Kidney (tissue), 14 donors: Measurements from ENCODE around the gene SFI1. TPM values are rescaled to one million over a fixed set of nuclear protein-coding genes. Genes with fewer than 3 reads are reported as not detected.

Experiments used
- DNase-seq, 5 donors: peaks; one replicate each; pipeline ENCODE4 v3.0.0-alpha.2; 2013 to 2020
- FAIRE-seq: peaks from 2 replicates; lab custom pipeline; 2012; peaks lifted over from hg19 to GRCh38; lab: Jason Lieb, UNC
- H3K27ac ChIP-seq, 2 donors: one replicate each; pipeline ENCODE4 v1.7.0; 2013; ENCODE audit warnings: low read depth in 2 of 2, low read length in 2 of 2, inconsistent platforms in 1 of 2
- H3K27me3 ChIP-seq: one replicate; pipeline ENCODE4 v1.7.1; 2013; ENCODE audit warnings: low read length, inconsistent platforms; ENCODE audit not compliant: control insufficient read depth, insufficient read depth
- H3K36me3 ChIP-seq, 3 donors: one replicate each; pipeline versions ENCODE4 v1.7.0 to v1.7.1; 2013; ENCODE audit warnings: low read length in 3 of 3, control low read depth in 1 of 3, inconsistent platforms in 1 of 3; ENCODE audit not compliant: insufficient read depth in 3 of 3, control insufficient read depth in 2 of 3
- H3K4me1 ChIP-seq, 3 donors: one replicate each; pipeline versions ENCODE4 v1.7.0 to v1.7.1; 2013; ENCODE audit warnings: low read length in 3 of 3, inconsistent platforms in 1 of 3, low read depth in 1 of 3; ENCODE audit not compliant: control insufficient read depth in 2 of 3, insufficient read depth in 2 of 3
- H3K4me3 ChIP-seq, 3 donors: one replicate each; pipeline versions ENCODE4 v1.7.0 to v1.8.1; 2013; ENCODE audit warnings: low read length in 3 of 3, control low read depth in 1 of 3, inconsistent platforms in 1 of 3
- H3K9ac ChIP-seq, 3 donors: one replicate each; pipeline versions ENCODE4 v1.7.0 to v1.7.1; 2013; ENCODE audit warnings: low read length in 3 of 3, control low read depth in 1 of 3, inconsistent platforms in 1 of 3
- H3K9me3 ChIP-seq, 3 donors: one replicate each; pipeline versions ENCODE4 v1.7.0 to v1.7.1; 2013; ENCODE audit warnings: low read length in 3 of 3, control low read depth in 1 of 3, inconsistent platforms in 1 of 3; ENCODE audit not compliant: control insufficient read depth in 2 of 3, insufficient read depth in 1 of 3
- CTCF ChIP-seq: IDR thresholded peaks from 3 replicates; pipeline ENCODE4 v1.5.1; 2012; ENCODE audit warnings: mild to moderate bottlenecking, moderate library complexity, borderline replicate concordance; ENCODE audit not compliant: insufficient read depth; ENCODE audit errors: extremely low read depth
- intact Hi-C: fragments of 100-400 bp; cut with DNase I; formaldehyde crosslinking; loops from one replicate; pipeline ENCODE4 v1.11.1; 2022
- polyA plus RNA-seq: library from polyadenylated mRNA; stranded (reverse); fragments of 350-450 nt; fragmentation: Illumina TruSeq; extraction: RNeasy Lipid Tissue Mini Kit (QIAGEN cat#74804); gene quantifications from one replicate; pipeline ENCODE4 v1.2.3, GENCODE V29; 2014; ENCODE audit warnings: low read depth, low replicate concordance; ENCODE audit not compliant: insufficient read depth
- total RNA-seq: library from RNA; stranded (reverse); fragmentation: NEBNext Ultra II Directional; extraction: Animal tissue kit (Norgen Biotek cat#: 25700); gene quantifications from one replicate; pipeline ENCODE4 v1.2.1, GENCODE V29; 2021
- donor health status: control.
- donor health status: control.
- donor health status: control.
- donor health status: control.
- donor health status: control.
- donor health status: DM: yes; HTN: yes; CAD: no.
- donor health status: Normal renal cell carcinoma (clear cell type).

SFI1 gene
- total and polyA plus RNA-seq, 2 donors from 2014 or later, result 11.4 to 48.2 TPM

GRCh38 chr22:31448382-31448781 is 48.0 kb upstream of the SFI1 start:
- FAIRE-seq, result no peak
- intact Hi-C loops, result no loop called here
- H3K9ac ChIP-seq, result no peak overlapping the region
- no peak overlapping the region for H3K4me3 ChIP-seq
- TF ChIP-seq CTCF, result no peak
- peaks cover 7 to 26% (median 19%) of the 10 kb centered on the region in 3 donors for H3K36me3 ChIP-seq
- DNase-seq, result no peak
- no peaks in the 10 kb centered on the region for H3K9me3 ChIP-seq
- H3K27ac ChIP-seq, result no peak overlapping the region
- no peaks in the 10 kb centered on the region for H3K4me1 ChIP-seq
- H3K27me3 ChIP-seq, result no peaks in the 10 kb centered on the region

GRCh38 chr22:31449506-31449905 is 46.8 kb upstream of the SFI1 start:
- H3K27ac ChIP-seq, result no peak overlapping the region
- H3K4me3 ChIP-seq, result no peak overlapping the region
- H3K36me3 ChIP-seq, result peaks cover 9 to 29% (median 22%) of the 10 kb centered on the region in 3 donors
- no peaks in the 10 kb centered on the region for H3K4me1 ChIP-seq
- FAIRE-seq (no peak), DNase-seq (no peak)
- no peaks in the 10 kb centered on the region for H3K27me3 ChIP-seq
- intact Hi-C loops, result no loop called here
- no peaks in the 10 kb centered on the region for H3K9me3 ChIP-seq
- H3K9ac ChIP-seq, result no peak overlapping the region
- TF ChIP-seq CTCF, result no peak

- H3K36me3 ChIP-seq, result peaks cover 5 to 27% (median 18%) of the 10 kb centered on the region in 3 donors
- intact Hi-C loops, result no loop called here
- peak; percentile 23 for TF ChIP-seq CTCF
- H3K9me3 ChIP-seq, result no peaks in the 10 kb centered on the region
- no peak overlapping the region for H3K27ac ChIP-seq
- H3K27me3 ChIP-seq, result no peaks in the 10 kb centered on the region
- DNase-seq (peak in 2 of 5 donors; percentile 14 to 46), FAIRE-seq (no peak)
- H3K4me1 ChIP-seq, result no peaks in the 10 kb centered on the region
- H3K4me3 ChIP-seq, result no peak overlapping the region
- H3K9ac ChIP-seq, result no peak overlapping the region
Measured at GRCh38 chr22:31451709-31452571, 44.4 kb upstream of the SFI1 start.
